GM12878 (cell line): ENCODE results near the gene ATOSA. TPM values are rescaled to one million over a fixed set of nuclear protein-coding genes. Genes with fewer than 3 reads are reported as not detected.

Source experiments
- BACH1 ChIP-seq: fragments of 450-650 bp; IDR thresholded peaks from 2 replicates; pipeline ENCODE4 v1.6.1; 2017; ENCODE audit warnings: mild to moderate bottlenecking, borderline replicate concordance
- BCL11A ChIP-seq: IDR thresholded peaks from 2 replicates; pipeline ENCODE4 v1.6.1; 2011; ENCODE audit warnings: low read depth, low read length
- BHLHE40 ChIP-seq, 2 experiments: fragments of 450-650 bp in 1 of 2; IDR thresholded peaks; 2 replicates each; pipeline ENCODE4 v1.6.1; 2011 to 2017; ENCODE audit warnings: low read depth in 2 of 2, borderline replicate concordance in 1 of 2, improper control_type of control experiment in 1 of 2, low read length in 1 of 2, mild to moderate bottlenecking in 1 of 2
- IKZF1 ChIP-seq: fragments of 450-650 bp; conservative IDR thresholded peaks from 2 replicates; pipeline ENCODE4 v1.6.1; 2017; ENCODE audit warnings: antibody characterized with exemption, mild to moderate bottlenecking
- JUND ChIP-seq: IDR thresholded peaks from 2 replicates; pipeline ENCODE4 v1.6.1; 2012; ENCODE audit warnings: low read depth, mild to moderate bottlenecking, low read length, improper control_type of control experiment, moderate library complexity
- KDM1A ChIP-seq: fragments of 200-600 bp; sonication (generic); IDR thresholded peaks from 2 replicates; pipeline ENCODE4 v1.6.1; 2016; ENCODE audit warnings: borderline replicate concordance
- MEF2A ChIP-seq: IDR thresholded peaks from 2 replicates; pipeline ENCODE4 v1.6.1; 2011; ENCODE audit warnings: low read depth, mild to moderate bottlenecking, low read length, moderate library complexity; ENCODE audit not compliant: insufficient read depth
- NFIC ChIP-seq: IDR thresholded peaks from 2 replicates; pipeline ENCODE4 v1.6.1; 2012; ENCODE audit warnings: low read depth, mild to moderate bottlenecking, inconsistent platforms, low read length, moderate library complexity
- NR2F1 ChIP-seq: fragments of 450-650 bp; conservative IDR thresholded peaks from 2 replicates; pipeline ENCODE4 v1.6.1; 2017; ENCODE audit warnings: mild to moderate bottlenecking
- PML ChIP-seq: IDR thresholded peaks from 2 replicates; pipeline ENCODE4 v1.6.1; 2012; ENCODE audit warnings: low read length, inconsistent platforms
- POLR2AphosphoS2 ChIP-seq: IDR thresholded peaks from 2 replicates; pipeline ENCODE4 v1.6.1; 2011; ENCODE audit warnings: low read depth, mild to moderate bottlenecking, low read length, improper control_type of control experiment, moderate library complexity
- SIN3A ChIP-seq: IDR thresholded peaks from 2 replicates; pipeline ENCODE4 v1.6.1; 2012; ENCODE audit warnings: low read depth, low read length, improper control_type of control experiment
- SREBF1 ChIP-seq: IDR thresholded peaks from 2 replicates; pipeline ENCODE4 v1.6.1; 2012; ENCODE audit warnings: mild to moderate bottlenecking, low read length
- SREBF2 ChIP-seq: IDR thresholded peaks from 2 replicates; pipeline ENCODE4 v1.6.1; 2012; ENCODE audit warnings: mild to moderate bottlenecking, low read length
- TAF1 ChIP-seq: IDR thresholded peaks from 2 replicates; pipeline ENCODE4 v1.6.1; 2011; ENCODE audit warnings: mild to moderate bottlenecking, low read depth, low read length, borderline replicate concordance
- TCF12 ChIP-seq: IDR thresholded peaks from 2 replicates; pipeline ENCODE4 v1.6.1; 2011; ENCODE audit warnings: low read depth, mild to moderate bottlenecking, low read length
- ZBTB11 ChIP-seq: fragments of 450-650 bp; formaldehyde crosslinking; IDR thresholded peaks from 2 replicates; pipeline ENCODE4 v1.5.0; 2022; ENCODE audit warnings: mild to moderate bottlenecking, missing genetic modification characterization
- ZBTB33 ChIP-seq: fragments of 450-650 bp; IDR thresholded peaks from 2 replicates; pipeline ENCODE4 v1.6.1; 2017; ENCODE audit warnings: mild to moderate bottlenecking
- ZNF217 ChIP-seq: fragments of 450-650 bp; IDR thresholded peaks from 2 replicates; pipeline ENCODE4 v1.6.1; 2017; ENCODE audit warnings: antibody characterized with exemption, mild to moderate bottlenecking
- ZNF687 ChIP-seq: fragments of 450-650 bp; IDR thresholded peaks from 2 replicates; pipeline ENCODE4 v1.6.1; 2017; ENCODE audit warnings: mild to moderate bottlenecking, moderate library complexity
- ZSCAN29 ChIP-seq: fragments of 450-650 bp; IDR thresholded peaks from 2 replicates; pipeline ENCODE4 v1.6.1; 2017; ENCODE audit warnings: mild to moderate bottlenecking, moderate library complexity
- polyA plus RNA-seq, 11 experiments: library from polyadenylated mRNA; depleted of rRNA in 4 of 11; unstranded in 6 of 11; stranded (reverse) in 5 of 11; fragments of >200 nt; fragmentation: Nextera tagmentation in 4 of 11; fragmentation: Illumina TruSeq in 1 of 11; extraction: Ambion mirVana in 4 of 11; extraction: Trizol in 1 of 11; gene quantifications; 1 replicate in 1 of 11; 2 replicates in 10 of 11; pipeline versions ENCODE4 v1.2.1 to v1.2.3, GENCODE V29; 2011 to 2016; ENCODE audit warnings: inconsistent platforms in 2 of 11, missing spikeins in 2 of 11, low read depth in 1 of 11
- total RNA-seq, 4 experiments: library from RNA; depleted of rRNA in 3 of 4; stranded (reverse); fragments of >200 nt in 3 of 4; fragmentation: Illumina TruSeq in 1 of 4; extraction: Trizol in 1 of 4; gene quantifications; 2 replicates each; pipeline versions ENCODE4 v1.2.1 to v1.2.3, GENCODE V29; 2013 to 2021

Gene ATOSA
- total and polyA plus RNA-seq, 10 of the 15 experiments (the other 5 are each of a cell fraction or from before 2014, with no cell fraction given), result 6.8 to 24.3 (median 14.6) TPM

GRCh38 chr15:52710050-52710707 lies 31.0 kb upstream of the ATOSA start (continued):
- TF ChIP-seq ZBTB11, result no peak
- TF ChIP-seq SIN3A, result no peak
- no peak for TF ChIP-seq SREBF2
- no peak for TF ChIP-seq NFIC
- TF ChIP-seq BCL11A, result no peak
- peak; percentile 50; the same call in 1 of the 2 replicates for TF ChIP-seq TCF12
- no peak for TF ChIP-seq ZBTB33
- TF ChIP-seq SREBF1, result no peak
- no peak for TF ChIP-seq BACH1
- TF ChIP-seq ZSCAN29, result no peak
- TF ChIP-seq NR2F1, result 0 out of 2 replicates have a peak, but pooled peaks have one; percentile 25
- no peak for TF ChIP-seq POLR2AphosphoS2
- TF ChIP-seq KDM1A, result no peak
- TF ChIP-seq ZNF217, result no peak
- TF ChIP-seq IKZF1, result peak; percentile 63; the same call in 1 of the 2 replicates
- TF ChIP-seq BHLHE40 (IDR thresholded peaks at IDR 0.05; ENCODE audit: borderline replicate concordance in 1 of 2, low read depth in 2 of 2, low read length in 1 of 2), result no peak
- no peak for TF ChIP-seq PML
- TF ChIP-seq ZNF687, result no peak
- no peak for TF ChIP-seq MEF2A
- TF ChIP-seq TAF1, result no peak
- no peak for TF ChIP-seq JUND
